NOMO-1 treated with DMSO at 0.1 percent for 48 hours (cell line): ENCODE measurements around the gene STAT5B.
"Not testable (repeated sequence)": the region's sequence is repeated elsewhere in the genome, so short reads cannot be mapped to it uniquely, and the experiment has no call there.

Experiments
- DNase-seq: peaks from one replicate; lab custom pipeline; 2025; ENCODE audit not compliant: unreplicated experiment; lab: John Stamatoyannopoulos, UW

STAT5B gene

DNA sequence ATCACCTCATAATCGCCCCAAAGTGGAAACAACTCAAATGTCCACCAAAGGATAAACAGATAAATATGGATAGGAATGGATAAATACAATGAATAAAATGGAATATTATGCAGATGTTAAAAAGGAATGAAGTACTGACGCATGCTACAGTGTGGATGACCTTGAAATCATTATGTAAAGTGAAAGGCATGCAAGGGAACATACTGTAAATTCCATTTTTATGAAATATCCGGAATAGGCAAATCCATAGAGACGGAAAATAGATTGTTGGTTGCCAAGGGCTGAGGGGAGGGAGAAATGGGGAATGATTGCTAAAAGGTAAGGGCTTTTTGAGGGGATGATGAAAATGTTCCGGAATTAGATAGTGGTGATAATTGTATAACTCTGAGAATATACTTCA, 36.0 kb downstream of the STAT5B start:
- DNase-seq = no peak

DNA sequence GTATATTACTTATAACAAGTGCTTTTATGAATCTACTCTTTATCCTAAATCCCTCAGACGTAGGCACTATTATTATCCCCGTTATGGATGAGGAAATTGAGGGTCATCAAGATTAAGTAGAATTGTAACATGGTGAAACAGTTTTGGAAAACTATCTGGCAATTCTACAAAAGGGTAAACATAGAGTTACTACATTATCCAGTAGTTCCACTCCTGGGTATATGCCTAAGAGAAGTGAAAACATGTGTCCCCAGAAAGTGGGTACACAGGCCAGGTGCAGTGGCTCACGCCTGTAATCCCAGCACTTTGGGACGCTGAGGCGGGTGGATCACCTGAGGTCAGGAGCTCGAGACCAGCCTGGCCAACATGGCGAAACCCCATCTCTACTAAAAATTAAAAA, 36.6 kb downstream of the STAT5B start:
- DNase-seq = not testable (repeated sequence)

DNA sequence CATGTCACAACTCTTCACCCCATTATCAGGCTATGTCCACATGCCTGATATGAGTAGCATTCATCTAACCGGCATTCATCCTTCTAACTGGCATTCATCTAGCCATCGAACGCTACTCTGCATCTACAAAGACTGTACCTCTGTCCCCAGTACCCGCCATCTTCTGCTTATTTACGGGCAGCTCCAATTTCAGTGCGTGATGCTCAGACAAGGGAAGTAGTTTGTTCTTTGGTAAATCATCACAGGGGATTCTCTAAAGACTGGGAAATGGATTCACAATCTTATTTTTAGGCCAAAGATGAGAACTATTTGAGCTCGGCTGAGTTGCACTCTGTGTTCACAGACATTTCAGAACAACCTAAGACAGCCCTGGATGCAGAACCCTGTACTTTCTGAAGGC, 39.4 kb downstream of the STAT5B start:
- no peak for DNase-seq

DNA sequence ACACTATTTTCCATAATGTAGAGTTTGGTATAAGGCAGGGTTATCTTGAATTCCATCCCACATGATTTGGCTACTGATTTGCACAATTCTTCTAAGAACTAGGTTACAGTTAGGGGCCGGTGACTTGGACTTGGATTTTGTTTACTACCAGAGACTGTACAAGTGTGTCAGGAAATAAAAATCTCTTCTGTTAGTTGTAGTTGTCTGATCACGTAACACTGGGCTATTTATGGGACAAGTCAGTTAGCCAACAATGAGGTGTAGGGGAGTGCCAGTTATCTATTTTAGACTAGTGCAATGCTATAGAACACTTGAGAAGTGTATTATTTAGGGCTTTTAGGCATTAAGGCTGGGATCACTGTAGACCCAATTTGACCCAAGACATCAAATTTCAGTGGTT, 42.2 kb downstream of the STAT5B start:
- DNase-seq = peak; percentile 54

DNA sequence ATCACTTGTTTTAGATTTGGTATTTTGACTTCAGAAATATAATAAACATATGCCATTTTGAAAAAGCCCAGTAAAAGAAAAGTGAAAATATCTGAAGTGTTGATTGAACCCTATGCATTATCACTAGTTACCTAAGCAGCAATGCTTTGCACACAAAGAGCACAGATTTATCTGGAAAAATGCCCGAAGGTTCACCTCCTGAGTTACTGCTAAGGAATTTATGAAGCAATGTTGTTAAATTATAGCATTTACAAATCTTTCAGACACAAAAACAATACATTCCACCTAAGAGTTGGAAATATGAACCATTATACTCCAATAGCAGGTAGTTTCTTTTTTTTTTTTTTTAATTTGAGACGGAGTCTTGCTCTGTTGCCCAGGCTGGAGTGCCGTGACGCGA, 43.0 kb downstream of the STAT5B start:
- no peak for DNase-seq

DNA sequence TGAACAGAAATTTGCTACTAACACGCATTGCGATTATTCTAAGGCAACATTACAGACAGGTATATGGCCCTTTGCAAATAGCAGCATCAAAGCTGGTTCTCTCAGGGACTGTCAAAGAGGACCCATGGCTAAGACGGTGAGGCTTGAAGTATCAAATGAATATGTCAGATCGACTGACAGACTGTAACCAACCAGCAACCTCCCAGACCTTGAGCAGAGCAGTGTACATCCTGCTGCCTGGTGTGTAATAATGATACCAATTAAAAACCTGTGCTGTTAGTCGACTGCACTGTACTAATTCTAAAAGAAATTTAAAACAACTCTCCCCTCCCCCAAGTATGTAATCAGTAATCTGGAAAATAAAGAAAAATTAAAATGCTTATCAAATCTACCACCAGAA, 46.0 kb downstream of the STAT5B start:
- DNase-seq = no peak

DNA sequence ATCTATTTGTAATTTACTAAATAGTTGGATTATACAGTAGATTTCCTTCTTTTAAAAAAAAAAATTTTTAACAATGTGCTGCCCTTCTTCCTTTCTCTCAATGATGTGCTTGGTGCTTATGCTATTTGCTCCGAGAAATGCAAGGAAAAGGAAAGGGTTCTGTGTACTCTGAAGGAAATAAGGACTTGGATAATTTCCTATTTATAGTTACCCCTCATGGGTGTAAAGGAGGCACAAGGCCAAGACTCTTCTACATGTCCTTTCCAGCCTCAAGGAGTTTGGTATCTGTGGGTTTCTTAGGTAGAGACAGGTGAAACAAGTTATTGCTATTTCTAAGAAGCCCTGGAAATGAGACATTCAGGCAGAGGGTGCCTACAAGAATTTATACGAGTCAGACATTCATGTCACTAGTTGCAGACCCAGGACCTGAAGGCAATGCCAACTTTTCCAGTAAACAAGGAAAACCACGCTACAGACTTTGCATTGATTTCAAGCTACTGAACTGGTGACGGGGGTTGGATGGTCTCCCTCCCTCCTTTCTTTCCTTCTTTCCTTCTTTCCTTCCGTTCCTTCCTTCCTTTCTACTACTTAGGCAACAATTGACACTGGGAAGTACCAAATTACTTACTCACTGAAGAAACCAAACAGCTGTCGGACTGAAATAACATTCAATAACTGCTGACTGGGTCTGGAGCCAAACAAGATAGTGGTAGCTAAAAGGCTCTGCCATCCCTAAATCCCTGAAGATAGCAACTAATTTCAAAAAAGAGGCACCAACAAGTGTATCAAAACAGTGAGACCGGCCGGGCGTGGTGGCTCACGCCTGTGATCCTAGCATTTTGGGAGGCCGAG, 48.1 kb downstream of the STAT5B start:
- DNase-seq = no peak

DNA sequence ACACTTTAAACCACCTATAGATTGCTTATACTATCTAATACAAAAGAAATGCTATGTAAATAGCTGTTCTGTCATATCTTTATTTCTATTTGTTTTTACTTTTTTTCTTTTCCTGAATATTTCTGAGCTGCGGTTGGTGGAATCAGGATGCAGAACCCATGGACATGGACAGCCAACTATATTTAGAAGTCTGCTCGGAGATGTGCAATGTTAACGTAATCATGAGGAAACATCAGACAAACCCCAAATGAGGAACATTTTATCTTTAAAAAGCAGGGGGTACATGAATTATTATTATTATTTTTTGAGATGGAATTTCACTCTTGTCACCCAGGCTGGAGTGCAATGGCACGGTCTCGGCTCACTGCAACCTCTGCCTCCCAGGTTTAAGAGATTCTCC, 50.5 kb downstream of the STAT5B start:
- peak; percentile 8 for DNase-seq

DNA sequence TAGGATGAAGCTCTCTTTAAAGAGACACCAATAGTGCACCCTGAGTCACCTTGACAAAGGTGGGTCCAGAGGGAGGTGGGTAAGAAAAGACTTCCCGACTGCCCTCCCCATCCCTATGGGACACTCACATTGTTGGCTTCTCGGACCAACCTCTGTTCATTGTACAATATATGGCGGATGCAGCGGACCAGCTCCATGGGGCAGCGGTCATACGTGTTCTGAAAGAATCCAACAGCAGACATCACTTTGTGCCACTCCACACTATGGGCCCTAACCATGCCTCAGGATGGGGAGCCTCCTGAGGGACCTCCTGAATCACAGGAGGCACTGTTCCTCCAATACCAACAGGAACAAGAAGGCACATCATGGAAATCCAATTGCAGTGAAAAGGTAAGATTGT, 51.5 kb downstream of the STAT5B start:
- no peak for DNase-seq

DNA sequence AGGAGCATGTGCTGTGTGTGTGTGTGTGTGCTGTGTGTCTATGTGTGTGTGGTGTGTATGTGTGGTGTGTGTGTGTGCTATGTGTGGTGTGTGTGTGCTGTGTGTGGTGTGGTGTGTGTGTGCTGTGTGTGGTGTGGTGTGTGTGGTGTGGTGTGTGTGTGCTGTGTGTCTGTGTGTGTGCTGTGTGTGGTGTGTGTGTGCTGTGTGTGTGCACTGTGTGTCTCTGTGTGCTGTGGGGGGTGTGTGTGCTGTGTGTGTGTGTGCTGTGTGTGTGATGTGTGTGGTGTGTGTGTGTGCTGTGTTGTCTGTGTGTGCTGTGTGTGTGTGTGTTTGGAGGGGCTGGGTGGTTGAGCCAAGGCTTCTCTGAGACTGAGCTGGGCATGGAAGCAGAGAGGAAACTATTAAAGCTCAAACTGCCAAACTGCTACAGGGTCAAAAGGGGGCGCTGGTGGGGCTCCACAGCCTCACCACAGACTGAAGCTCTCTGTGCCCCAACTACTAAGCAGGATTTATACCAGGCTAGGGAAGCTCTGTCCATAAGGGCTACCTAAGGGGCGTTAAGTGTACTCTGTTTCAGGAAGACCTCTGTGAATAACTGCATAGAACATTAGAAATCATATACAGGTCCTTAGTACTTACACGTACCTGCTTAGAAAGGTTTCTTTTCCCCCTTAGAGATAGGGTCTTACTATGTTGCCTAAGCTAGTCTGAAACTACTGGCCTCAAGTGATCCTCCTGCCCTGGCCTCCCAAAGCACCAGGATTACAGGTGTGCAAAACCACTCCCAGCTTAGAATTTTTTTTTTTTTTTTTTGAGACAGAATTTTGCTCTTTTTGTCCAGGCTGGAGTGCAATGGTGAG, 54.1 kb downstream of the STAT5B start:
- DNase-seq = peak; percentile 68

DNA sequence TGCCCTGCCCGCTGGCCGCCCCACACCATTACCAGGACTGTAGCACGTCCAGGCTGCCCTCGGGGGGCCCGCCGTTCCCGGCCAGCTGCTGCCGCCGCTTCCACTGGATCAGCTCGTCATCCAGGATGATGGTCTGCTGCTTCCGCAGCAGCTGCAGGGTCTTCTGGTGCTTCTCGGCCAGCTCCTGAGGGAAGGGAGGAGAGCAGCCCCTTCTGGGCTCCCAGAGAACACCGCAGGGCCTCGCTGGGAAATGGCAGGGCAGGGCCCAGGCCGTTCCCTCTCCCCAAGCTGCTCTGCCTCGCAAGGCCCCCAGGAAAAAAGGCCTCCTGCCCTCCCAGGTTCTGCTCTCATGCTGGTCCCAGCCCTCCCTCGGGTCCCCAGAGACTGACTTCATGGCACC, 56.9 kb downstream of the STAT5B start:
- DNase-seq = not testable (repeated sequence)

DNA sequence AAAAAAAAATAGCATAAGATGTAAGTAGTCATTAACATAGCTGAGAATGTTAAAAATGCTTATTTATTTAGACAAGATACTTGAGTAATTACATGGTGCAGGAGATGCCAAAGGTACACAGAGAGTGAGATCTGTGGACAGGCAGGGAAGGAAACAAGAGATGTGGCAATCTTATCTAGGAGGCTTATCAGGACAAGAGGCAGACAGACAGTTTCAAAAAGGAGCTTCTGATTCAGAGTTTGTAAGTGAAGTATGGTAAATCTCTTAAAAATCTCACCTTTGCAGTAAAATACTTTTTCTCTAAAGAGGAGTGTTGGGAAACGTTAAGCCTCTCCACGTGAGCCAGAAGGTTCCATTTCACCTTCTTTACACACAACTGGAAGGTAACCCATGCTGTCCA, 62.0 kb downstream of the STAT5B start:
- DNase-seq = no peak

DNA sequence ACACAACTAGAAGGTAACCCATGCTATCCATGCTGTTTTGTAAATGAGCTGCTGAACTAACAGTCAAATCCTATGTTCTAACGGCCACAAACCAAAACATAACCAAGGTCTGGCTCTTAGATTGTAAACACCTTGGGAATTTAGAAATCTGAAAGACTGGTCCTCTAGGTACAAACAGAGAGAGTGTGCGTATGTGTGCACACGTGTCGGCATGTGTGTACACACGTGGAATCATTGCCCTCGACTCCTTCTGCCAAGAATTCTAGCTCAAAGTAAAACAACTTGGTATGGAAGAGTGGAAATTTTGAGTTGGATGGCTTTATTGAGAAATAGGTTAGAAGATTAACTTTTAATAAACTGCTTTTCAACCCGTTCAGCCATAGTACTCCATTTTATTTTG, 63.8 kb downstream of the STAT5B start:
- no peak for DNase-seq

DNA sequence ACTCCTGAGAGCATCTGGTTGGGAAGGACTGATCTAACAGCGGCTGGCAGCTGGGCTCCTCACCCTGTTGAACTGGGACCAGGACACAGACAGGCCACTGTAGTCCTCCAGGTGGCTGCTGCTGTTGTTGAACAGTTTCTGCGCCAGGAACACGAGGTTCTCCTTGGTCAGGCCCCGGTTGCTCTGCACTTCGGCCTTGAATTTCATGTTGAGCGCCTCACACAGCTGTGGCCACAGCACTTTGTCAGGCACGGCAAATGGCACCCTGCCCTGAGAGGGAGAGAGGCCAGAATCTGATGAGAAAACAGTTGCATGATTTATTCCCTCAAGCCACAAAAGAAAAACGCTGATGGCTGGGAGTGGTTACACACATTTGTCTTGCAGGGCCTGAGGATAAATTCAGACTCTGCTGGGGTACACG, 64.3 kb downstream of the STAT5B start:
- DNase-seq = not testable (repeated sequence)

DNA sequence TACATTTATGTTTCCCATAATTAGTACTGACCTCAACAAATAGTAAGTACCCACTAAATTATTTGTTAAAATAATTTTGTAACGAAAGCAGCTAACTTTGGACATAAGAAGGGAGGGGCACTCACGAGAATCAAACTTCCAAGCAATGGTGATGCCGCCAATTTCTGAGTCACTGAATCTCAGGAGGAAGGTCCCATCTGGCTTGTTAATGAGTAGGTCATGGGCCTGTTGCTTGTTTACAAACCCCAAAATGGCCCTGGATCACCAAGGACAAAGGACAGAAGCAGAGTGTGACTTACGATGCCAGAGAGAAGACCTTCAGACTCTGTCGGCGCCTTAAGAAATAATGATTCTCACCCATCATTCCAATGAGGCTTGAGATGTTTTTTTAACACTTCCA, 66.1 kb downstream of the STAT5B start:
- no peak for DNase-seq

DNA sequence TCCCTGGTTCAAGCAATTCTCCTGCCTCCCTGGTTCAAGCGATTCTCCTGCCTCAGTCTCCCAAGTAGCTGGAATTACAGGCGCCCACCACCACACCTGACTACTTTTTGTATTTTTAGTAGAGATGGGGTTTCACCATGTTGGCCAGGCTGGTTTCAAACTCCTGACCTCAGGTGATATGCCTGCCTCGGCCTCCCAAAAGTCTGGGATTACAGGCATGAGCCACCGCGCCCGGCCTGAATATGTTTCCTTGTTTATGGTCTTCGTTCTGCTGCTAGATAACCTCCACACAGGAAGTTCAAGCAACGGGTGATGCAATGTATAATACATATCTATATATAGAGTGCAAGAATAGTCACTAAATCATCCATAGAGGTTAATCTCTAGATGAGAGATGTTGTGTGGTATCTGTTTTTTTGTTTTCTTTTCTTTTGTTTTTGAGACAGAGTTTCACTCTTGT, 70.0 kb downstream of the STAT5B start:
- peak; percentile 91 for DNase-seq

DNA sequence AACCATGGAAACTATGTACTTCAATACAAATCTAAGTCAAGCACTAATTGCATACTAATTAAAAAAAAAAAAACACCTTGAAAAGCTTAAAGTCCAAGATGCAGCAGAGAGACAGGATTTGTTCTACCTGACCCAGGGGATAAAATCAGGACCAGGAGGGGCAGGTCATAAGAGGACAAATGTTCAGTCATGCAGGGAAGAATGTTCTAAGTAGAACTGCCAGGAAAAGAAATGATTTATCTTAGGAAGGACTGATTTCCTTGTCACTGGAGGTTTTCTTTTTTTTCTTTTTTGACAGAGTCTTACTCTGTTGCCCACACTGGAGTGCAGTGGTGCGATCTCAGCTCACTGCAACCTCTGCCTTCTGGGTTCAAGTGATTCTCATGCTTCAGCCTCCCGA, 72.8 kb downstream of the STAT5B start:
- no peak for DNase-seq

DNA sequence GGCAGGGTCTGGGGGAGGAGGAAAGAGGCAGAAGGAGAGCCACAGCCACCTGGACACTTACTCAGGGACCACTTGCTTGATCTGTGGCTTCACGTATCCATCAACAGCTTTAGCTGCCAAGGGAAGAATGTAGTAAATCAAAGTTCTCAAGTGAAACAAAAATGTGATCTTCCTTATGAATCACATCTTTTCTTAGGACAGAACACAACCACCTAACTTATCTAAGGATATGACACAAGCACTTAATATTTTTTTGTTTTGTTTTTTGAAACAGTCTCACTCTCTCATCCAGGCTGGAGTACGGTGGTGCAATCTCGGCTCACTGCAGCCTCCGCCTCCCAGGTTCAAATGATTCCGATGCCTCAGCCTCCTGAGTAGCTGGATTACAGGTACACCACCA, 73.5 kb downstream of the STAT5B start:
- DNase-seq = no peak

DNA sequence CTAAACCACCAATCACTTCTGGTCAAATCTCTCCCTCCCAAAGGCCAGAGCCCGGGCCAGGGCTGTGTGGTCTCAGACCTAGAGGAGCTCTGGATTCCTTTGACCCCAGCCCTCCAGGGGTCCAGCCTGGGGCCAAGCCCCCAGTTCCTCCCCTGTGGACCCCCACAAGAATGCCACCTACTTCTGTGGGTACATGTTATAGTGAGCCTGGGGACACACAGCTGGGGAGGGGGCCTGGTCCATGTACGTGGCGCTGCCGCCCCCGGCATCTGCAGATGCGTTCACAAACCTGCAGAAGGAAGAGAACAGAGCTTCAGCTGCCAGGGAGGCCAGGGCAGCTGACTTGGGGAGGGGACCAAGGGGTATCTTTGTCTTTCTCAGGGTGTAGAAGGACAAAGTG, 74.0 kb downstream of the STAT5B start:
- no peak for DNase-seq

DNA sequence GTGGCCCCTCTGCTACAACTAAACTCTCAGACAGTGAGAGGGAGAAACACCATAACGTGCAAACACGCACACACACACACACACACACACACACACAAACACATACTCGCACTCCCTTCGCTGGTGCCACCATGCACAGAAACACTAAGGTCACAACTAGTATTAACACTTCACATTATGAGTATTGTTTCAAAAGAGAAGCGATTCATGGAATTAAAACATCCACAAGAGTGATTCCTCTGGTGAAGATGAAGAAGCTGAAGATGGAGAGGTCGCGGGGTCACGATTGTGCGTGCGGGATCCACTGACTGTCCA, 74.8 kb downstream of the STAT5B start:
- no peak for DNase-seq

DNA sequence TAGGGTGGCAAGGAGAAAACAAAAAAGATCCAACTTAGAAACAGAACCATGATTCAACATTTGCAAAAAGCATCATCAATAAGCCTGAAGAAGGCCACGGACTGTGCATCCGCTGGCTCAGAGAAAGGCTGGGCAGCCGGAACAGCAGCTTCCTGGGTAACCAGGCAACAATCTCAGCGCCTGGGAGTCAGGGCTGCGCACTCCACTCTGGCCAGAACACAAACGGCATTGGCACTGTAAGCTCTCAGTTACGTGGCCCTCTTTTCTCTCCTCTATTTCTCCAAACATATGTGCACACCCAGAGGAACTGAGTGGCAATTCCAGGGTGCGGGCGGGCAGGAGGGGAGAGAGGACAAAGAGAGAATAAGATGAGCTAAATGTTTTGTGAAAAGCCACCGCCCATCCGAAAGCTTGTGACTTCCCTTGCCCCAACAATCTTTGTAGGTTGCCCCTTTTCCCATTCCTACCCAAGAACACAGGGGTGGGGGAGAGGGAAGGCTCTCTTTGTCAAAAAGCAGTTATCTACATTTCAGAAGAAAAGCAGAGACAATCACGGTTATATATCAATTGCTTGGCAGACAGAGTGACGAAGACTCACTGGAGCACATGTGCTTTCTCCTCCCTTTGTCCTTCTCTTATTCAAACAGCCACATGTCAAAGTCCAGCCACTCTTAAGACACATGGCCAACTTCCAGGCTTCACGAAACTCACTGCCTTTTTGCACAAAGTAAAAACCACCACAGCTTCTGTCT, 75.3 kb downstream of the STAT5B start:
- DNase-seq = no peak
